H9 (cell line): ENCODE results near the gene NT5DC4. TPM values are rescaled to one million over a fixed set of nuclear protein-coding genes. Genes with fewer than 3 reads are reported as not detected.

Experiments
- DNase-seq: peaks from one replicate; pipeline ENCODE4 v3.0.0-alpha.2; 2017
- H2AFZ ChIP-seq: one replicate; pipeline ENCODE4 v1.6.1; 2013; ENCODE audit warnings: mild to moderate bottlenecking, low read length, control low read depth, moderate library complexity
- H2AK5ac ChIP-seq: 2 replicates; pipeline ENCODE4 v1.6.1; 2013; ENCODE audit warnings: low read length, control low read depth, mixed read lengths; ENCODE audit not compliant: insufficient read length
- H2BK120ac ChIP-seq: one replicate; pipeline ENCODE4 v1.6.1; 2013; ENCODE audit warnings: low read depth, mild to moderate bottlenecking, low read length, control low read depth, inconsistent platforms; ENCODE audit not compliant: poor library complexity, severe bottlenecking
- H2BK12ac ChIP-seq: 2 replicates; pipeline ENCODE4 v1.6.1; 2013; ENCODE audit warnings: low read length, control low read depth, mixed read lengths, low read depth; ENCODE audit not compliant: insufficient read length
- H2BK15ac ChIP-seq: 2 replicates; pipeline ENCODE4 v1.6.1; 2013; ENCODE audit warnings: low read depth, low read length, control low read depth
- H2BK20ac ChIP-seq: one replicate; pipeline ENCODE4 v1.6.1; 2013; ENCODE audit warnings: low read depth, mild to moderate bottlenecking, low read length, control low read depth, inconsistent platforms; ENCODE audit not compliant: poor library complexity, severe bottlenecking
- H2BK5ac ChIP-seq: 2 replicates; pipeline ENCODE4 v1.6.1; 2013; ENCODE audit warnings: low read length, control low read depth, mixed read lengths; ENCODE audit not compliant: insufficient read length
- H3K14ac ChIP-seq: 2 replicates; pipeline ENCODE4 v1.6.1; 2013; ENCODE audit warnings: low read length, control low read depth; ENCODE audit not compliant: insufficient read depth
- H3K18ac ChIP-seq: 2 replicates; pipeline ENCODE4 v1.6.1; 2013; ENCODE audit warnings: low read depth, mild to moderate bottlenecking, mixed read lengths, low read length, control low read depth; ENCODE audit not compliant: insufficient read length
- H3K23ac ChIP-seq: 2 replicates; pipeline ENCODE4 v1.6.1; 2013; ENCODE audit warnings: low read length, control low read depth, mixed read lengths, low read depth; ENCODE audit not compliant: insufficient read length
- H3K23me2 ChIP-seq: 2 replicates; pipeline ENCODE4 v1.6.1; 2013; ENCODE audit warnings: low read depth, mild to moderate bottlenecking, mixed read lengths, low read length, control low read depth; ENCODE audit not compliant: insufficient read length, poor library complexity, severe bottlenecking
- H3K27ac ChIP-seq: 2 replicates; pipeline ENCODE4 v1.5.1; 2013; ENCODE audit warnings: low read length, control low read depth, mixed read lengths, low read depth; ENCODE audit not compliant: insufficient read length
- H3K27me3 ChIP-seq: 2 replicates; pipeline ENCODE4 v1.6.1; 2013; ENCODE audit warnings: low read length, control low read depth, inconsistent platforms; ENCODE audit not compliant: insufficient read depth
- H3K4ac ChIP-seq: 2 replicates; pipeline ENCODE4 v1.6.1; 2013; ENCODE audit warnings: low read depth, mild to moderate bottlenecking, control low read depth, inconsistent platforms, low read length, moderate library complexity
- H3K4me1 ChIP-seq: 2 replicates; pipeline ENCODE4 v1.6.1; 2013; ENCODE audit warnings: low read length, control low read depth, inconsistent platforms; ENCODE audit not compliant: insufficient read depth
- H3K4me2 ChIP-seq: 2 replicates; pipeline ENCODE4 v1.6.1; 2013; ENCODE audit warnings: low read length, control low read depth, mixed read lengths; ENCODE audit not compliant: insufficient read length, insufficient read depth
- H3K56ac ChIP-seq: 2 replicates; pipeline ENCODE4 v1.6.1; 2013; ENCODE audit warnings: low read depth, mild to moderate bottlenecking, mixed read lengths, low read length, control low read depth; ENCODE audit not compliant: insufficient read length
- H3K79me1 ChIP-seq: 2 replicates; pipeline ENCODE4 v1.6.1; 2013; ENCODE audit warnings: low read depth, mild to moderate bottlenecking, moderate library complexity, low read length, control low read depth, inconsistent platforms; ENCODE audit not compliant: insufficient read depth, poor library complexity, severe bottlenecking
- H3K79me2 ChIP-seq: 2 replicates; pipeline ENCODE4 v1.6.1; 2013; ENCODE audit warnings: low read length, control low read depth, inconsistent platforms; ENCODE audit not compliant: insufficient read depth
- H3K9ac ChIP-seq: 2 replicates; pipeline ENCODE4 v1.6.1; 2013; ENCODE audit warnings: low read length, control low read depth, mixed read lengths; ENCODE audit not compliant: insufficient read length; ENCODE audit errors: extremely low read depth
- H3K9me3 ChIP-seq: one replicate; pipeline ENCODE4 v1.6.1; 2013; ENCODE audit warnings: low read depth, low read length, inconsistent platforms; ENCODE audit not compliant: control insufficient read depth
- H3T11ph ChIP-seq: one replicate; pipeline ENCODE4 v1.6.1; 2013; ENCODE audit warnings: mild to moderate bottlenecking, low read length, control low read depth, inconsistent platforms
- H4K20me1 ChIP-seq: one replicate; pipeline ENCODE4 v1.6.1; 2013; ENCODE audit not compliant: control insufficient read depth, insufficient read length, insufficient read depth
- H4K5ac ChIP-seq: 2 replicates; pipeline ENCODE4 v1.6.1; 2013; ENCODE audit warnings: low read depth, mild to moderate bottlenecking, mixed read lengths, low read length, control low read depth; ENCODE audit not compliant: insufficient read length
- H4K8ac ChIP-seq: replicated peaks from 2 replicates; pipeline ENCODE4 v1.6.1; 2013; ENCODE audit warnings: low read length, control low read depth, mixed read lengths, low read depth; ENCODE audit not compliant: insufficient read length
- H4K91ac ChIP-seq: 2 replicates; pipeline ENCODE4 v1.6.1; 2013; ENCODE audit warnings: low read depth, mild to moderate bottlenecking, moderate library complexity, mixed read lengths, low read length, control low read depth; ENCODE audit not compliant: insufficient read length
- H3K27ac Mint-ChIP-seq, 3 experiments: 2 replicates in 2 of 3; 3 replicates in 1 of 3; pipeline ENCODE4 v1.8.0; 2020 to 2021; ENCODE audit warnings: mixed read lengths in 3 of 3, mild to moderate bottlenecking in 1 of 3, moderate library complexity in 1 of 3
- H3K27me3 Mint-ChIP-seq: 2 replicates; pipeline ENCODE4 v1.8.0; 2021; ENCODE audit warnings: low read depth, mild to moderate bottlenecking, moderate library complexity, mixed read lengths
- H3K36me3 Mint-ChIP-seq, 3 experiments: 2 replicates in 2 of 3; 3 replicates in 1 of 3; pipeline ENCODE4 v1.8.0; 2020 to 2021; ENCODE audit warnings: low read depth in 3 of 3, mixed read lengths in 3 of 3; ENCODE audit not compliant: insufficient read depth in 1 of 3
- H3K4me1 Mint-ChIP-seq, 2 experiments: 2 replicates each; pipeline ENCODE4 v1.8.0; 2020; ENCODE audit warnings: mixed read lengths in 2 of 2
- H3K4me3 Mint-ChIP-seq, 2 experiments: 2 replicates in 1 of 2; 3 replicates in 1 of 2; pipeline ENCODE4 v1.8.0; 2020 to 2021; ENCODE audit warnings: mild to moderate bottlenecking in 2 of 2, mixed read lengths in 2 of 2, moderate library complexity in 1 of 2
- H3K9me3 Mint-ChIP-seq, 2 experiments: 2 replicates in 1 of 2; 3 replicates in 1 of 2; pipeline ENCODE4 v1.8.0; 2020; ENCODE audit warnings: mild to moderate bottlenecking in 2 of 2, mixed read lengths in 2 of 2, moderate library complexity in 1 of 2
- CTCF ChIP-seq: fragments of 200-600 bp; sonication (generic); conservative IDR thresholded peaks from 3 replicates; pipeline ENCODE4 v1.8.0; 2021; ENCODE audit warnings: antibody characterized with exemption, mild to moderate bottlenecking
- WGBS: extraction: QIAGEN DNeasy Blood & Tissue Kit; methylation state at CpG from one replicate; pipeline ENCODE4 v1.1.7; 2013; ENCODE audit warnings: missing lambda C conversion rate, low lambda C conversion rate, mixed read lengths; ENCODE audit not compliant: insufficient read length; ENCODE audit errors: extremely low coverage; 5-methylcytosine and 5-hydroxymethylcytosine counted together
- total RNA-seq: library from RNA; stranded (reverse); gene quantifications from 2 replicates; pipeline ENCODE4 v1.2.1, GENCODE V29; 2021

Gene NT5DC4
- total RNA-seq, 1 experiment from 2014 or later, result not detected

- Histone ChIP-seq H4K8ac (no peak overlapping the region), H2AK5ac (no peak overlapping the region), H2BK5ac (no peak overlapping the region), H3K23ac (no peak overlapping the region), H2BK12ac (no peak overlapping the region), H2AFZ (no peak overlapping the region), H3K9me3 (no peaks in the 10 kb centered on the region), H3T11ph (no peak overlapping the region), H3K9ac (no peak overlapping the region), H3K14ac (no peak overlapping the region), H3K4me1 (no peaks in the 10 kb centered on the region), H3K27me3 (no peaks in the 10 kb centered on the region), H3K56ac (no peak overlapping the region), H4K91ac (no peak overlapping the region), H4K20me1 (no peaks in the 10 kb centered on the region), H3K18ac (no peak overlapping the region), H3K4me2 (no peak overlapping the region), H2BK20ac (no peak overlapping the region), H2BK120ac (no peak overlapping the region), H4K5ac (no peak overlapping the region), H3K27ac (no peak overlapping the region), H2BK15ac (no peak overlapping the region), H3K79me2 (no peaks in the 10 kb centered on the region), H3K4ac (no peak overlapping the region), H3K23me2 (no peaks in the 10 kb centered on the region), H3K79me1 (no peaks in the 10 kb centered on the region)
- Mint-ChIP-seq H3K4me3 (no peak overlapping the region), H3K27ac (no peak overlapping the region), H3K36me3 (peaks cover 0 to 10% (median 0%) of the 10 kb centered on the region in 3 experiments; a peak in 1 of 7 replicates), H3K9me3 (no peaks in the 10 kb centered on the region), H3K4me1 (peaks cover 8 to 10% of the 10 kb centered on the region in 2 experiments; a peak in 3 of 4 replicates), H3K27me3 (no peaks in the 10 kb centered on the region)
- DNase-seq, result no peak
- WGBS, result no CpG with 5 or more reads among the region's 3 CpGs
- TF ChIP-seq CTCF, result no peak
Measured at GRCh38 chr2:112774536-112775285, 53.9 kb downstream of the NT5DC4 start.
